ENCODE measurements around the gene SORBS1. TPM values are rescaled to one million over a fixed set of nuclear protein-coding genes. Genes with fewer than 3 reads are reported as not detected.

SORBS1 gene
- total RNA-seq, 2 experiments from 2014 or later = 0.58 to 0.90 TPM

DNA sequence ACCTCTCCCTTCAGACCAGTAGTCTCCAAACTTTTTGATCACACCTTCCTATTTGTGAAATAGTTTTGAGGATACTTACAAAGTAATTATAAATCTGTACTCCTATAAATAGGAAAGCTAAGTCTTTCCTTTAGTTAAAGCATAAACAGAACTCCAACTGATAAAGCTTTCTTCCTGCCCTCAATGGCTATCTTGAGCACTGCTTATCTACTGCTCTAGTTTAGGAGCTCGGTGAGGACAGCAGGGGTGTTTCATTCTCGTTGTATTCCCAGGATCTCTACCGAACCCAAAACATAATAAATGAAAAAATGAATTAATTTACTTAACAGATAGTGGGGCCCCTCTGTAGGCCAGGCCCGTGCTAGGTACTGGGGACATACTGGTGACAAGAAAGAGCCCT lies 17.7 kb downstream of the SORBS1 start:
- H3K27me3 Mint-ChIP-seq = no peaks in the 10 kb centered on the region
- ChIA-PET POLR2A (no interaction called here), CTCF (no interaction called here)
- no peak for DNase-seq
- H3K27ac Mint-ChIP-seq = no peak overlapping the region
- no peaks in the 10 kb centered on the region for H3K4me1 Mint-ChIP-seq
- H3K36me3 Mint-ChIP-seq (ENCODE audit: low read depth) = no peaks in the 10 kb centered on the region
- H3K9me3 Mint-ChIP-seq = no peaks in the 10 kb centered on the region
- H3K4me3 Mint-ChIP-seq = no peak overlapping the region

GRCh38 chr10:95542761-95543160 lies 18.4 kb downstream of the SORBS1 start:
- ChIA-PET POLR2A (no interaction called here), CTCF (no interaction called here)
- H3K36me3 Mint-ChIP-seq (ENCODE audit: low read depth) = no peaks in the 10 kb centered on the region
- no peaks in the 10 kb centered on the region for H3K4me1 Mint-ChIP-seq
- no peak for DNase-seq
- no peaks in the 10 kb centered on the region for H3K27me3 Mint-ChIP-seq
- no peak overlapping the region for H3K4me3 Mint-ChIP-seq
- H3K27ac Mint-ChIP-seq = no peak overlapping the region
- no peaks in the 10 kb centered on the region for H3K9me3 Mint-ChIP-seq

- ChIA-PET CTCF (no interaction called here), POLR2A (no interaction called here)
- H3K4me1 Mint-ChIP-seq = no peaks in the 10 kb centered on the region
- DNase-seq = no peak
- no peaks in the 10 kb centered on the region for H3K9me3 Mint-ChIP-seq
- no peaks in the 10 kb centered on the region for H3K27me3 Mint-ChIP-seq
- H3K4me3 Mint-ChIP-seq = no peak overlapping the region
- no peak overlapping the region for H3K27ac Mint-ChIP-seq
- no peaks in the 10 kb centered on the region for H3K36me3 Mint-ChIP-seq (ENCODE audit: low read depth)
Observed at GRCh38 chr10:95542330-95542729, 18.8 kb downstream of the SORBS1 start.

GRCh38 chr10:95540514-95541052 lies 20.6 kb downstream of the SORBS1 start:
- ChIA-PET CTCF (no interaction called here), POLR2A (no interaction called here)
- Mint-ChIP-seq H3K9me3 (no peaks in the 10 kb centered on the region), H3K4me1 (no peaks in the 10 kb centered on the region), H3K27me3 (no peaks in the 10 kb centered on the region), H3K27ac (no peak overlapping the region), H3K36me3 (ENCODE audit: low read depth) (no peaks in the 10 kb centered on the region), H3K4me3 (no peak overlapping the region)
- no peak for DNase-seq

DNA sequence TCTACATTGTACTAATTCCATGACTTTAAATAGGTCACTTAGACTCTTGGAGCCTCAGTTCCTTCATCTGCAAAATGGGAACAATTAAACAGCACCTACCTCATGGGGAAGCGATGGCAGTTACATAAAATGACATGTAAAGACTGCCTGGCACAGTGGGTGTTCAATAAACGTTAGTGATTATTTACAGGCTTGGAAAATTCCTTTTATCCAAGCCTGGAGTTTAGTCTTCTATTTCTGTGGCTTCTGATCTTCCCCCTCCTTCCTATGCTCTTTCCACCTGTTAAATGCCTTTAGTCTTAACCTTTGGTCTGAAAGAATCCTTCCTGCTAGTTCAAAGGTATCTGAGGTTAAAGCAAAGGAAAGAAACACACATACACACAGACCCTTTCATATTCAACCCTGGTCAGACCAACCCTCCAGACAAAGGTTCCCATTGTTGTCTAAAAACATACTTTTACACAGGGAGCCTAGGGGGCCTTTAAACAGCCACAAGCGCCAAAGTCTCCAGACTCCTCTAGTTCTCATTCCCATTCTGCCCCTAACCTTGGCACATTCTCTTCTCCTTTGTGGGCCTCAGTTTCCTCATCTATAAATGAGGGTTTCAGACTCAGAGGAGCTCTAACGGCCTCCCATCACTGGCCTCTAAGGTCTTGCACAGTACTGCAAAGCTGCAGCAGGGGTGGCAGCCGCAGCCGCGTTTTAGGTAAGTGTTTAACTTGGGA lies 21.4 kb downstream of the SORBS1 start:
- CTCF ChIA-PET = interaction anchor here (1.1 kb wide), 1 partner anchor 10 kb away, joined by 4 read pairs; no protein-coding TSS in a partner anchor
- Mint-ChIP-seq H3K9me3 (no peaks in the 10 kb centered on the region), H3K27me3 (no peaks in the 10 kb centered on the region)

GRCh38 chr10:95538412-95538811 lies 22.8 kb downstream of the SORBS1 start:
- Mint-ChIP-seq H3K27ac (no peak overlapping the region), H3K4me3 (no peak overlapping the region), H3K27me3 (no peaks in the 10 kb centered on the region), H3K4me1 (no peaks in the 10 kb centered on the region), H3K36me3 (ENCODE audit: low read depth) (no peaks in the 10 kb centered on the region), H3K9me3 (no peaks in the 10 kb centered on the region)
- CTCF ChIA-PET = interaction anchor here (1.1 kb wide), 1 partner anchor 9 kb away, joined by 4 read pairs; no protein-coding TSS in a partner anchor
- POLR2A ChIA-PET = interaction anchor here (1.0 kb wide), 1 partner anchor 164 kb away, joined by 3 read pairs; no protein-coding TSS in a partner anchor
- DNase-seq = no peak

More for the DNA sequence above, 21.4 kb downstream of the SORBS1 start:
- H3K36me3 Mint-ChIP-seq (ENCODE audit: low read depth) = no peaks in the 10 kb centered on the region
- no peaks in the 10 kb centered on the region for H3K4me1 Mint-ChIP-seq
- DNase-seq = no peak
- no peak overlapping the region for H3K27ac Mint-ChIP-seq
- no peak overlapping the region for H3K4me3 Mint-ChIP-seq
- POLR2A ChIA-PET = interaction anchor here (1.0 kb wide), 1 partner anchor 165 kb away, joined by 3 read pairs; no protein-coding TSS in a partner anchor

DNA sequence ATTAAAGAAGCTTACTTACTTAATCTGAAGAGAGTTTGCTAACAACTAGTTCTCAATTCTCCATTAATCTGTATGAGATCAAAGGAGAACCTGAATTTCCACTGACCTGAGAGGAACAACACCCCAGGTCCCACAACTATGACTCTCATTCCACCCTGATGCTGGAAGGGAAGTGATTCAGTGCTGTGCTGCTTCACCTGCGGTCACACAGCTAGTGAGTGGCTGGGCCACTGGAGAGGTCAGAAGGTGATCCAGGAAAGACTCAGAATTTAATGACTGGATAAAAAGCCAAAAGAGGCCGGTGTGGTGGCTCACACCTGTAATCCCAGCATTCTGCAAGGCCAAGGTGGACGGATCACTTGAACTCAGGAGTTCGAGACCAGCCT lies 23.6 kb downstream of the SORBS1 start:
- Mint-ChIP-seq H3K9me3 (no peaks in the 10 kb centered on the region), H3K27ac (no peak overlapping the region), H3K4me3 (no peak overlapping the region), H3K4me1 (no peaks in the 10 kb centered on the region), H3K27me3 (no peaks in the 10 kb centered on the region), H3K36me3 (ENCODE audit: low read depth) (no peaks in the 10 kb centered on the region)
- DNase-seq = no peak
- CTCF ChIA-PET = no interaction called here
- POLR2A ChIA-PET = no interaction called here

DNA sequence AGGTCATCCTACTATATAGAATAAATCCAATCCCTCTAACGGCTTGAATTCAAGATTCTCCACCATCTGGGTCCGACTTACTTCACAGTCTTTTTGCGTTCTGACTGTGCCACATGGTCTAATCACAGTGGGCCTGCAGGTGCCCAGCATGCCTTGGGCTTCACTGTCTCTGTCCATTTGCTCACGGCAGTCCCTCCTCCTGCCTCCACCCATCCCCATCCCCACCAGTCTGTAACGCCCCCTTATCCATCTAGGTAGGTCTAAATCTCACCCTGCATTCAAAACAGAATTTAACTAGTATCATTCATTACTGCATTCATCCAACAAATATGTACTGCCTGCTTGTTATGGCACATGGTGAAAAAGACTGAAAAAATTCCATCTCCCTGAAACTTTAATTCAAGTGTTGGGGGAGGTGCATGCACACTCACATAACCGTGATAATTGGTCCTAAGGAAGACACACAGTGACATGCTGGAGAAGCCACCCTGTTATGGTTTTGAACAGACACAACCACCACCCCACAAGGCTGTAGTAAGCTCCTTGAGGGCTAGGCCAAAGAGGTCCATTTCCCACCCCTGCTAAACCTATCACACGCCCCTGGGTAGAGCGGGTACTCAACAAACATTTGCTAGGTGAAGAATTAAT lies 24.2 kb downstream of the SORBS1 start:
- Mint-ChIP-seq H3K9me3 (no peaks in the 10 kb centered on the region), H3K4me1 (no peaks in the 10 kb centered on the region), H3K27me3 (no peaks in the 10 kb centered on the region), H3K4me3 (no peak overlapping the region), H3K36me3 (ENCODE audit: low read depth) (no peaks in the 10 kb centered on the region), H3K27ac (no peak overlapping the region)
- ChIA-PET POLR2A (no interaction called here), CTCF (no interaction called here)
- DNase-seq = no peak

DNA sequence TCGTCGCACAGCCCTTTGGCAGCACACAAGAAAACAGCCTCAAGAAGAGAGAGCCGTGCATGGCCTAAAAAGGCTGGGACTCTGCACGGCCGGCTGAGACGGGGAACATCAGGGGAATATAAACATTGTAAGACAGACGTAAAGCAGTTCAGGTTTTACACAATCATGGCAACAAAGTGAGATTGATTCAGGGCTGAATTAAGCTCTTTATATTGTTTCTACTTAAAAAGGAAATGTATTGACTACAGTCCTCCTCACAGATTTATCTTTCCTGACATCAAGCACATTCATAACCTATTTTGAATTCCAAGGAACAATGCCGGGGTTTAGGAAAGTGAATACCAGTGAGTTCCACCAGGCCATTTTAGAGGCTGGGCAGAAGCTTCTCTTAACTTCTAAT lies 25.2 kb downstream of the SORBS1 start:
- Mint-ChIP-seq H3K4me1 (no peaks in the 10 kb centered on the region), H3K27ac (no peak overlapping the region), H3K9me3 (no peaks in the 10 kb centered on the region), H3K4me3 (no peak overlapping the region), H3K27me3 (no peaks in the 10 kb centered on the region), H3K36me3 (ENCODE audit: low read depth) (no peaks in the 10 kb centered on the region)
- DNase-seq = no peak
- ChIA-PET CTCF (no interaction called here), POLR2A (no interaction called here)

GRCh38 chr10:95535526-95535925 lies 25.6 kb downstream of the SORBS1 start:
- H3K4me1 Mint-ChIP-seq = no peaks in the 10 kb centered on the region
- no peak overlapping the region for H3K27ac Mint-ChIP-seq
- no peaks in the 10 kb centered on the region for H3K9me3 Mint-ChIP-seq
- peaks cover 3% of the 10 kb centered on the region for H3K27me3 Mint-ChIP-seq
- ChIA-PET POLR2A (no interaction called here), CTCF (no interaction called here)
- H3K4me3 Mint-ChIP-seq = no peak overlapping the region
- no peak for DNase-seq
- no peaks in the 10 kb centered on the region for H3K36me3 Mint-ChIP-seq (ENCODE audit: low read depth)

GRCh38 chr10:95533590-95533989 lies 27.6 kb downstream of the SORBS1 start:
- H3K9me3 Mint-ChIP-seq = no peaks in the 10 kb centered on the region
- POLR2A ChIA-PET = no interaction called here
- no peaks in the 10 kb centered on the region for H3K36me3 Mint-ChIP-seq (ENCODE audit: low read depth)
- peaks cover 3% of the 10 kb centered on the region for H3K27me3 Mint-ChIP-seq
- no peak overlapping the region for H3K27ac Mint-ChIP-seq
- no peak for DNase-seq
- H3K4me3 Mint-ChIP-seq = no peak overlapping the region
- CTCF ChIA-PET = no interaction called here
- H3K4me1 Mint-ChIP-seq = no peaks in the 10 kb centered on the region

GRCh38 chr10:95532536-95532935 lies 28.6 kb downstream of the SORBS1 start:
- POLR2A ChIA-PET = no interaction called here
- Mint-ChIP-seq H3K27me3 (peaks cover 3% of the 10 kb centered on the region), H3K4me1 (no peaks in the 10 kb centered on the region), H3K4me3 (no peak overlapping the region), H3K9me3 (no peaks in the 10 kb centered on the region), H3K36me3 (ENCODE audit: low read depth) (no peaks in the 10 kb centered on the region), H3K27ac (no peak overlapping the region)
- CTCF ChIA-PET = no interaction called here
- DNase-seq = no peak

GRCh38 chr10:95531994-95532399 lies 29.2 kb downstream of the SORBS1 start:
- Mint-ChIP-seq H3K9me3 (no peaks in the 10 kb centered on the region), H3K27me3 (peaks cover 3% of the 10 kb centered on the region), H3K4me1 (no peaks in the 10 kb centered on the region), H3K4me3 (no peak overlapping the region), H3K27ac (no peak overlapping the region), H3K36me3 (ENCODE audit: low read depth) (no peaks in the 10 kb centered on the region)
- no peak for DNase-seq
- ChIA-PET CTCF (no interaction called here), POLR2A (no interaction called here)

Data from activated CD4-positive, alpha-beta memory T cell treated with anti-CD3 and anti-CD28 coated beads, Interleukin-2, amount 10 ng/mL, durations not matched to agents 7 days and 5 days (primary cell).